HG03108 (cell line): ENCODE data around the gene INSM2.

ENCODE experiments used
- ATAC-seq: cut with Tn5 transposase; IDR thresholded peaks from one replicate; pipeline ENCODE4 v1.9.1; 2021; ENCODE audit warnings: moderate library complexity; ENCODE audit not compliant: unreplicated experiment

Gene INSM2, protein sequence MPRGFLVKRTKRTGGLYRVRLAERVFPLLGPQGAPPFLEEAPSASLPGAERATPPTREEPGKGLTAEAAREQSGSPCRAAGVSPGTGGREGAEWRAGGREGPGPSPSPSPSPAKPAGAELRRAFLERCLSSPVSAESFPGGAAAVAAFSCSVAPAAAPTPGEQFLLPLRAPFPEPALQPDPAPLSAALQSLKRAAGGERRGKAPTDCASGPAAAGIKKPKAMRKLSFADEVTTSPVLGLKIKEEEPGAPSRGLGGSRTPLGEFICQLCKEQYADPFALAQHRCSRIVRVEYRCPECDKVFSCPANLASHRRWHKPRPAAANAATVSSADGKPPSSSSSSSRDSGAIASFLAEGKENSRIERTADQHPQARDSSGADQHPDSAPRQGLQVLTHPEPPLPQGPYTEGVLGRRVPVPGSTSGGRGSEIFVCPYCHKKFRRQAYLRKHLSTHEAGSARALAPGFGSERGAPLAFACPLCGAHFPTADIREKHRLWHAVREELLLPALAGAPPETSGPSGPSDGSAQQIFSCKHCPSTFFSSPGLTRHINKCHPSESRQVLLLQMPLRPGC

DNA sequence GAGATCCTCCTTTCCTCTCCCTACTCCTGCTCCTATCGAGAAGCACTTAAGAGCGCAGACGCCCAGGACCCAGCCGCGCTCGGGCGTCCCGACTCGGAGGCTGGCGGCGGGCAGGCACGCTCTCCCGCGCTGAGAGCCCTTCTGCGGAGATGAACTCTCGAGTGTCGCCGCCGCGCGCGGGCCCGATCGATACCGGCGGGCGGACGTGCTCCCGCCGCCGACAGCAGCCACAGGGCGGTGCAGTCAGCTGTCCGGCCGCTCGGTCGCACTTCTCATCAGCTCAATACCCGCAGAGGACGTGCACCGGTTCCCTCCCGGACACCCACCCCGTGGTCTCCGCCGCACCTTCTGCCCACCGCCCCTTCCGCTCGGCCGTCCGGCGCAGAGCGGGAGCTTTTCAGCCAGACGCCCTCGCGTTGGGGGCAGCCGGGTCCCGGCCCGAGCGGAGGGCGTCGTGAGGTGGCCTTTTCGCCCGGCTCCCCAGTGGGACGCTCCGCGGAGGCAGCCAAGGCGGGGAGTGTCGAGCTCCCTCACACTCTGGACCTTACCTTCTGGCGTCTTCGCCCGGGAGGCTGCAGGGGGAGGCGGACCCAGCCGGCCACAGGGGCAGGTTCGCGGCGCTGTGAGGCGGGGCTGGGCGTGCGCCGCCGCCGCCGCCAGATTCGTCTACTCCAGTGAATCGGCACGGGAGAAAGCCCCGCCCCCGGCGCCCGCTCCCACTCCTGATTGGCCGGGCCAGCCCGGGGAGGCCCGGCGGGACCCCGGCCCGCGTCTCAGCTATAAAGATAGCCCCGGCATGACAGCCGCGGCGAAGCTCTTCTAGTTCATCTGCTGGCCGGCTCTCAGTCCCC lies at the start of gene INSM2:
Gene INSM2, plus strand, starts transcription at position 808 of the 851 bp plus-strand sequence. CDS start 89 bp downstream, outside the sequence.
- ATAC-seq = peak; percentile 55

- no peak for ATAC-seq
These were observed 41.4 kb upstream of the INSM2 start for GRCh38 chr14:35492569-35493014.

DNA sequence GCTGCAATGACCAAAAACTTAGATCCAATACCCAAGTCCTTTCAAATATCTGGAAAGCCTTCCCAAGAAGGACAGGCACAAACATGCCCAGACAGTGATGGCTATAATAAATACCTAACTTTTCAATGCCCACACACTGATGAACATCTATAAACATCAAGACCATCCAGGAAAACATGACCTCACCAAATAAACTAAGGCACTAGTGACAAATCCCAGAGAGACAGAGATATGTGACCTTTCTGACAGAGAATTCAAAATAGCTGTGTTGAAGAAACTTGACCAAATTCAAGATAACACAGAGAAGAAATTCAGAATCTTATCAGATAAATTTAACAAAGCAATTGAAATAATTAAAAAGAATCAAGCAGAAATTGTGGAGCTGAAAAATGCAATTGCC lies 38.7 kb upstream of the INSM2 start:
- ATAC-seq = no peak

DNA sequence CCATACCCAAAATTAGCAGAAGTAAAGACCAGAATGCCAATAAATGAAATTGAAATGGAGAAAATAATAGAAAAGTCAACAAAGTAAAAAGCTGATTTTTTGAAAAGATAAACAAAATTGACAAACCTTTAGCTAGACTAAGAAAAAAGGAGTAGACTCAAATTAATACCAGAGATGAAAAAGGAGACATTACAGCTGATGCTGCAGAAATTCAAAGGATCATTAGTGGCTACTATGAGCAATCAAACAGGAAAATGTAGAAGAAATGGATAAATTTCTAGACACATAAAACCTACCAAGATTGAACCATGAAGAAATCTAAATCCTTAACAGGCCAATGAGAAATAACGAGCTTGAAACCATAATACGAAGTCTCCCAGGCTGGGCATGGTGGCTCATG lies 34.8 kb upstream of the INSM2 start:
- no peak for ATAC-seq

- ATAC-seq = no peak
These were observed 30.3 kb upstream of the INSM2 start for GRCh38 chr14:35503646-35504045.

DNA sequence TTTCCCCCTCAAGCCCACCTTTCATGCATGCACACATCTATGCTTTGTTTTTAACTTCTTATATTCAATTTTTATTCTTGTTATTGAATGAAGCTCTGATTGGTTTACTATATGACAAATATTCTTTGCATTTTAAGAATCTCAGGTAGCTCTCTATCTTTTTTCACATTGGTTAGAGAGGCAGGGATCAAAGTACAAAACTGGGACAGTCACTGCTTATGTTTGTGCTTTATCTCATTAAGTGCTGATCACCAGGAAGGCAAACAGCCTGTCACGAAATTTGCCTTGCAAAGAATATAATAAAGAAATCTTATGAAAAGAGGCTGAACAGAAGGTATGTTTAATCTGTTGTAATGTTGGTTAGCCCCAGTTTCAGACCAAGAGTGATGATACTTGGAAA lies 29.7 kb upstream of the INSM2 start:
- ATAC-seq = no peak

DNA sequence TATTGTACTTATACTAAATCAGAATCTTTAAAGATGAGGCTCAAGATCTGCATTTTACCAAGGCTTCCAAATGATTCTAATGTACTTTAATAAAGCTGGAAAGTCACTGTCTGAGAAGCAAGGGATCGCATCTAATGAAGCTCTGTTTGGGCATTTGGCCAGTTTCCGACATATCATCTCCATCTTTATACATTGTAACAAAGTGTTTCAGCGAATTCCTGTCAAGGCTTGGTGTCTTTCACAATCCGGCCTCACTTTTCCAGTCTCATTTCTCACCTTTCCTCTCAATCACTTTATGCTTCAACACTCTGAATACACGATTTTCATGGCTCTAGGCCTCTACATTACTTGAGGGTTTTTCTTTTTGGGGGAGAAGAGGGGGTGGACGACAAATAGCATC lies 27.5 kb upstream of the INSM2 start:
- no peak for ATAC-seq

- no peak for ATAC-seq
These were observed 27.0 kb upstream of the INSM2 start for GRCh38 chr14:35506927-35507326.

GRCh38 chr14:35509846-35510245 lies 24.1 kb upstream of the INSM2 start:
- no peak for ATAC-seq

- ATAC-seq = no peak
These were observed 21.2 kb upstream of the INSM2 start for GRCh38 chr14:35512765-35513164.

DNA sequence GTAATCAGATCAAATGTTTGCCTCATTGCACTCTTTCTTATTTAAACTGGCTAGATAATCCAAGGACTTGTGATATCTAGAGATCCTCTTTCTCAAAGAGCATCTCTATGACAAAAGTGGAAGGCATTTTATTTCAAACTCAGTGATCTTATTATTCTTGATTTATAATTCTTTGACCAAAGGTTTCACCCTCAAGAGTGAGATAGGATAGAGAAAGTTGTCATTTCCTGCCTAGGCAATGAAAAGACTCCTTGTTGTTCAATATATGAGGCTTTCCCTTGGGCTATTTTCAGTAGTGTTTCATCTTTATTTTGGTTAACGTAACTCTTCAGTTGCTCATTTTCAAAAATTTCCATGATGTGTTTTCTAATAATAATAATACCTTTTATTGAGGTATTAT lies 18.0 kb upstream of the INSM2 start:
- no peak for ATAC-seq

DNA sequence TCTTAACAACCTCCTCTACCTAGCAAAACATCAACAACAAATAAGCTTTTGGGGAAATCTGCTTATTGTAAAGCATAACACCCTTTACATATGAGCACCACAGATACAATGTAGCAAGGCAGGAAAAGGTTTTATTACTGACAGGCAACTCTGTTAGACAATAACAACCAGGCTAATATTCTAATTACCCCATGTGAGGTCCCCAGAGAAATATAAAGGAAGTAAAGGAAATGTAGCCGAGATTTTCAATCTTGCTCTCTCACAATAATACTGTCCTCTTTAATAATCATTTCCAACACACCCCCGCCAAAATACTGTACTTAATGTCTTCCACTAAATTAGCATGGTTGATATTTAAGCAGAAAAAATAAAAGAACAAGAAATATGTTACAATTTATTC lies 14.0 kb upstream of the INSM2 start:
- ATAC-seq = no peak

DNA sequence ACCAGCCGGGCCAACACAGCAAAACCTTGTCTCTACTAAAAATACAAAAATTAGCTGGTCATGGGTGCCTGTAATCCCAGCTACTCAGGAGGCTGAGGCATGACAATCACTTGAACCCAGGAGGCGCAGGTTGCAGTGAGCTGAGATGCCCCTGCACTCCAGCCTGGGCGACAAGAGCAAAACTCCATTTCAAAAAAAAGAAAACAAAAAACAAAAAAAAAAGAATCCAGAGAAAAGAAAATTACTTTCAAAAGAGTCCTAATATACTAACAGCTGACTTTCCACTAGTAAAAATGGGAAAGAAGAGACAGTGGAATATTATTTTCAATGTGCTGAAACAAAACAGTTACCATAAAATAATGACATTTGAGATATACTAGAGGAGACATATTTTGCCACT lies 8.3 kb upstream of the INSM2 start:
- ATAC-seq = no peak

DNA sequence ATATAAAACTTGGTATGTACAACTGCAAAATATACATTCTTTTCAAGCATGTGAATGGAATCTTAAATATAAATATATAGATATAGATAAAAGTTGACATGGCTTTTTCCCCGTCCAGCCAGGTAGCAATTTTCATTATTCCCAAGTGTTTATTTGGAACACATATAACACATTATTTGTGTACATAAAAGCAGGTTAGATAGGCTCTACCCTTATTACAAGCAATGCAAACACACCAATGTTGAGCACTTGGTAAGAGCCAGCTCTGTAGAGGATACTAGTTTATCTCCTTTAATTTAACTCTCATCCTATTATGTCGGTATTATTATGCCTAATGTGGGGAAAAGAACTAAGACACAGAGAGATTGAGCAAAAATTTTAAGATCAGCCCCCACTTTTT lies 7.0 kb upstream of the INSM2 start:
- ATAC-seq = no peak

DNA sequence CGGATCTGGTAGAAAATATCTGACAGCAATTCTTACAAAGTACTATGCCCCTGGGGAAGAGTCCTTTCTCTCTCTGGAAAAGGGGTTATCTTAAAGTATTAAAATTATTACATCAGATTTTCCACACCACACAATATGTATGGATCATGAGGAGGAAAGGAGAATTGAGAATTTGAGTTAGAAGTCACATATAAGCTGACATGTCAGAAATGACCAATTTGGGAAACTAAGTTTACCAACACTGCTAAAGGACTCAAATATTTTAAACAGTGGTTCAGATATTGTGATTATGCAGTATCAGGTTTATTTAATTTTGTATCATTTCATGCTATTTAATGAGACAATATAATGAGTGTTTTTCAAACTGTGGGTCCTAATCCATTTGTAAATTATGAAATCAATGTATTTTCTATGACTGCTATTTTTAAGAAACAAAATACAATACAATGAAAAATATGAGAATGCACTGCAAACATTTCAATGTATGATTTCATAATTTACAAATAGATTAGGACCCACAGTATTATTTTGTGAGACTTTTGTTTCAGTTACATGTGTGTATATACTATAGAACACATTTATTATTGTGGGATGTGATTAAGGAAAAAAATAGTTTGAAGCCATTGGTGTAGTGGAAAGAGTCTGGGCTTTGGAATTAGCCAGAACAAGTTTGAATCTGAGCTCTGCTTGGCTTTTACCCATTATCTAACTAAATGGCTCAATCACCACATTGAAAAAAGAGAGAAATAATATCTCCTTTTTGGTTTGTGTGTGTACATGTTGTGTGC lies 1.8 kb upstream of the INSM2 start:
- ATAC-seq = no peak

DNA sequence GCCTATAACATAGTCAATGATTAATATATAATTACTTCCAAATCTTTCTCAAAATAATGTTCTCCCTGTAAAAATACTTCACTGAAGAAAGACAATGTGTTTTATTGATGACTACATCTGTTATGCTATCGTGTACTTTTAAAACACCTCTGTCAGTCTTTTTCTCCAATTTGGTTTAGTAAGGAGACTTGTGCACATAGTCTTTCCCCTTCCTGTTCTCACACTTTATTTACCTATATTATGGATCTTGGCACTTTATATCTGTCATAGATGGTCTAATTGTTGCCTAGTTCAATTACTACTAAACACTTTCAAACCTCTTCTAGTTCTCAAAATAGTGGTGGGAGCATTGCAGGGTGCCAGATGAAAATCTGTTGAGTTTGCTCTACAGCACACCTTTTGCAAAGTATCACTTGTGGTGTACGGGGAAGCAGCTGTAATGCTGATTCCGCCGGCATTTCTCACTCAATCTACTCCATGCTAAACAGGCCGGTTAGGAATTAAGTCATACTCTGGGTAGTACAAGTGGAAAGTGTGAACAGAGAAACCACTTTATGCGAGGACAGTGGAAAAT lies 1.1 kb upstream of the INSM2 start:
- ATAC-seq = no peak

DNA sequence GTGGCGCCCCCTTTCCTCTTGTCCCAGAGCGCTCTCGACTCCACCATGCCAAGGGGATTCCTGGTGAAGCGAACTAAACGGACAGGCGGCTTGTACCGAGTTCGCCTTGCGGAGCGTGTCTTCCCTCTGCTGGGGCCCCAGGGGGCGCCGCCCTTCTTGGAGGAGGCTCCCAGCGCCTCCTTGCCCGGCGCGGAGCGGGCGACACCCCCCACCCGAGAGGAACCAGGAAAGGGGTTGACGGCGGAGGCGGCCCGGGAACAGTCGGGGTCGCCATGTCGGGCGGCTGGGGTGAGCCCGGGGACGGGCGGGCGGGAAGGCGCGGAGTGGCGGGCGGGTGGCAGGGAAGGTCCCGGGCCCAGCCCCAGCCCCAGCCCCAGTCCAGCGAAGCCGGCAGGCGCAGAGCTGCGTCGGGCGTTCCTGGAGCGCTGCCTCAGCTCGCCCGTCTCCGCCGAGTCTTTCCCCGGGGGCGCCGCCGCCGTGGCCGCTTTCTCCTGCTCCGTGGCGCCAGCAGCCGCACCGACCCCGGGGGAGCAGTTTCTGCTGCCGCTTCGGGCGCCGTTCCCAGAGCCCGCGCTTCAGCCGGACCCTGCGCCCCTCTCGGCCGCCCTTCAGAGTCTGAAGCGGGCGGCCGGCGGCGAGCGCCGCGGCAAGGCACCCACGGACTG lies 376 bp downstream of the INSM2 start:
- ATAC-seq = peak; percentile 6

DNA sequence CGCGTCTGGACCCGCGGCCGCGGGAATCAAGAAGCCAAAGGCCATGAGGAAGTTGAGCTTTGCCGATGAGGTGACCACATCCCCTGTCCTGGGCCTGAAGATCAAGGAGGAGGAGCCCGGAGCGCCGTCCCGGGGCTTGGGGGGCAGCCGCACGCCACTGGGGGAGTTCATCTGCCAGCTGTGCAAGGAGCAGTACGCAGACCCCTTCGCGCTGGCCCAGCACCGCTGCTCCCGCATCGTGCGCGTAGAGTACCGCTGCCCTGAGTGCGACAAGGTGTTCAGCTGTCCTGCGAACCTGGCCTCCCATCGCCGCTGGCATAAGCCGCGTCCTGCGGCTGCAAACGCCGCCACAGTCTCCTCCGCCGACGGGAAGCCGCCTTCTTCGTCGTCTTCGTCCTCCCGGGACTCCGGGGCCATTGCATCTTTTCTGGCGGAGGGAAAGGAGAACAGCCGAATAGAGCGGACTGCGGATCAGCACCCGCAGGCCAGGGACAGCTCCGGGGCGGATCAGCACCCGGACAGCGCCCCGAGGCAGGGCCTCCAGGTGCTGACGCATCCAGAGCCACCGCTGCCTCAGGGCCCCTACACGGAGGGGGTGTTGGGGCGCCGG lies 1.0 kb downstream of the INSM2 start:
- peak; percentile 64 for ATAC-seq

GRCh38 chr14:35535483-35536112 lies 1.6 kb downstream of the INSM2 start:
- no peak for ATAC-seq
